ENCODE data around the gene COL24A1. TPM values are rescaled to one million over a fixed set of nuclear protein-coding genes. Genes with fewer than 3 reads are reported as not detected.

Gene COL24A1
- total and polyA plus RNA-seq, 2 of the 13 experiments (the other 11 are each of a cell fraction or from before 2014, with no cell fraction given), result 0.04 to 0.13 TPM

- DNase-seq (ENCODE audit: low spot score) (no peak), ATAC-seq (no peak), FAIRE-seq (no peak)
- Histone ChIP-seq H3K4me3 (replicated peaks in 1 of 3; ENCODE audit: insufficient read depth in 1 of 3, low read depth in 2 of 3, low read length in 3 of 3) (no peak overlapping the region), H3K9me3 (ENCODE audit: low read length) (no peaks in the 10 kb centered on the region), H3K9ac (ENCODE audit: insufficient read depth, low read depth, low read length) (no peak overlapping the region), H2AFZ (ENCODE audit: low read length) (no peak overlapping the region), H4K20me1 (ENCODE audit: insufficient read depth, low read length) (no peaks in the 10 kb centered on the region), H3K27me3 (ENCODE audit: control insufficient read depth in 1 of 2, insufficient read depth in 2 of 2, low read length in 2 of 2) (no peaks in the 10 kb centered on the region), H3K36me3 (replicated peaks in 1 of 2; ENCODE audit: control insufficient read depth in 1 of 2, insufficient read depth in 2 of 2, low read length in 2 of 2) (no peaks in the 10 kb centered on the region), H3K4me1 (ENCODE audit: insufficient read depth, low read length) (no peaks in the 10 kb centered on the region), H3K27ac (ENCODE audit: extremely low read length, insufficient read depth, low read length) (no peak overlapping the region), H3K79me2 (ENCODE audit: insufficient read depth, low read length) (no peaks in the 10 kb centered on the region), H3K4me2 (ENCODE audit: low read depth, low read length) (no peak overlapping the region)
- TF ChIP-seq RCOR2 (CRISPR knock-in tag; IDR thresholded peaks at IDR 0.05) (no peak), SIN3B (IDR thresholded peaks at IDR 0.05; ENCODE audit: low read length) (no peak), BCL3 (CRISPR knock-in tag; IDR thresholded peaks at IDR 0.05) (no peak), FOXP4 (CRISPR knock-in tag; IDR thresholded peaks at IDR 0.05) (no peak), MEIS1 (CRISPR knock-in tag; IDR thresholded peaks at IDR 0.05; ENCODE audit: borderline replicate concordance) (no peak), ZNF564 (CRISPR knock-in tag; IDR thresholded peaks at IDR 0.05) (no peak), SNAPC5 (CRISPR knock-in tag; IDR thresholded peaks at IDR 0.05; ENCODE audit: borderline replicate concordance) (no peak), ZNF747 (CRISPR knock-in tag; IDR thresholded peaks at IDR 0.05; ENCODE audit: borderline replicate concordance) (no peak), ZNF121 (CRISPR knock-in tag; IDR thresholded peaks at IDR 0.05) (no peak), RELA (CRISPR knock-in tag; IDR thresholded peaks at IDR 0.05) (no peak), ZNF800 (CRISPR knock-in tag; IDR thresholded peaks at IDR 0.05) (no peak), ZNF17 (CRISPR knock-in tag; IDR thresholded peaks at IDR 0.05) (no peak), HDAC2 (CRISPR knock-in tag; IDR thresholded peaks at IDR 0.05) (no peak), MIER2 (CRISPR knock-in tag; IDR thresholded peaks at IDR 0.05) (no peak)
- ChIA-PET CTCF (ENCODE audit: low intra/inter-chr PET ratio, low total read pairs) (no interaction called here), POLR2A (no interaction called here)
- BruUV-seq (replicated peaks), result no TSS peak
- intact Hi-C loops (cut with micrococcal nuclease; ENCODE audit: unreplicated experiment) (loop anchor here (5.0 kb wide), 1 partner anchor 709 kb away; no protein-coding TSS in a partner anchor), in situ Hi-C loops (cut with HindIII; ENCODE audit: extremely low pct_ligation_motif_present, low pct_unique_long_range_greater_than_20kb) (no loop called here)
- 0% methylated on average over 2 of the region's 2 CpGs for WGBS (ENCODE audit: low lambda C conversion rate)
These were observed 140.4 kb downstream of the COL24A1 start for GRCh38 chr1:86016076-86016759.
